GM12872 (cell line): ENCODE measurements around the gene ELMO2.

Experiments
- TF ChIP-seq, protein P1 (sequence below): IDR thresholded peaks from 3 replicates; pipeline ENCODE4 v1.5.1; 2011; ENCODE audit warnings: low read depth, mild to moderate bottlenecking, low read length, moderate library complexity; ENCODE audit not compliant: insufficient read depth

The ELMO2 gene

DNA sequence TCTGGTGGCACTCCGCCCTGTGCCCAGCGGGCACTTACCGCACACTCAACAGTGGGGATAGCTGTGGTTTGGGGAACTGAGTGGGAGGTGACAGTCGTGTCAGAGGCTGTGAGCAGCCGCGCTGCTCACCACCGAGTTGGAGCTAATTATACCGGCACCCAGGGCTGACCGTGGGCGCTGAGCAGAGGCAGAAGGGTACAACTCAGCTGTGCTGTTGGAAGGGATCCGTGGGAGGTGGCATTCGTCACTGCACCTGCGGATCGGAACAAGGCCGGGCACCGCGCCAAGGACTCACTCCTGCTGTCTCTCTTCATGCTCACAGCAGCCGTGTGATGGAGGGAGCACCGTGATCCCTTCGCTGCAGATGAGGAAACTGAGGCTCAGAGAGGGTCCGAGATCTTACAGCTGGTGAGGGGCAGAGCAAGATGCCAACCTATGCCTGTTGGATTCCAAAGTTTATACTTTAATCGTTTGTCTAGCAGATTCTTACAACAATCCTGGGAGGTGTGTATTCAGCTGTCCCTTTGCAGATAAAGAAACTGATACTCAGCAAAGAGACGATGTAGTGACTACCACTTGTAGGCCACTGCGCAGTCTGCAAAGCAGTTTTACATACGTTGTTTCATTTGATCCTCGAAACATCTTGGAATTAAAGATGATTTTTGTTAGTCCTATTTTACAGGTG is 713 bp upstream of the ELMO2 start:
- TF ChIP-seq, protein P1, sequence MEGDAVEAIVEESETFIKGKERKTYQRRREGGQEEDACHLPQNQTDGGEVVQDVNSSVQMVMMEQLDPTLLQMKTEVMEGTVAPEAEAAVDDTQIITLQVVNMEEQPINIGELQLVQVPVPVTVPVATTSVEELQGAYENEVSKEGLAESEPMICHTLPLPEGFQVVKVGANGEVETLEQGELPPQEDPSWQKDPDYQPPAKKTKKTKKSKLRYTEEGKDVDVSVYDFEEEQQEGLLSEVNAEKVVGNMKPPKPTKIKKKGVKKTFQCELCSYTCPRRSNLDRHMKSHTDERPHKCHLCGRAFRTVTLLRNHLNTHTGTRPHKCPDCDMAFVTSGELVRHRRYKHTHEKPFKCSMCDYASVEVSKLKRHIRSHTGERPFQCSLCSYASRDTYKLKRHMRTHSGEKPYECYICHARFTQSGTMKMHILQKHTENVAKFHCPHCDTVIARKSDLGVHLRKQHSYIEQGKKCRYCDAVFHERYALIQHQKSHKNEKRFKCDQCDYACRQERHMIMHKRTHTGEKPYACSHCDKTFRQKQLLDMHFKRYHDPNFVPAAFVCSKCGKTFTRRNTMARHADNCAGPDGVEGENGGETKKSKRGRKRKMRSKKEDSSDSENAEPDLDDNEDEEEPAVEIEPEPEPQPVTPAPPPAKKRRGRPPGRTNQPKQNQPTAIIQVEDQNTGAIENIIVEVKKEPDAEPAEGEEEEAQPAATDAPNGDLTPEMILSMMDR = no peak

DNA sequence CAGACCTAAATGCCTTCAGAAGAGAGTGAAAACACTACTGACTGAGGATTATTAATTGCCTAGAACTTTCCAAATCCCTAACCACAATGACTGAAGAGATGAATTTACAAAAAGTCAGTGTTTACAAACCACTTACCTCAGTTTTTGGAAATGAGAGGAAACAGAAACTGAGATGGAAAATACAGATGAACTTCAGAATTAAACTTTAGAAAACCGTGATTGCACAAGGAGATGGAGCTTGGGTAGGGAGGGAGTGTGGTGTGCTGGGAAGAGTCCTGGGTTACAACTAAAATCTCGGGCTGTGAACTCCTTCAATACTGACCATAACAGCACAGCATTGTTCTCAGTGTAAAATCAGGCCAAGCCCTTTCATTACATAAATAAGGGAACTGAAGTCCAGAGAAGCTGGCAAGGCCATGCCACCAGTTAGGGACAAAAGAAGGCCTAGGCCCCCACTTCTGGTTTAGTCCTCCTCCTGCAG is 4.0 kb downstream of the ELMO2 start:
- TF ChIP-seq, protein P1 = no peak

DNA sequence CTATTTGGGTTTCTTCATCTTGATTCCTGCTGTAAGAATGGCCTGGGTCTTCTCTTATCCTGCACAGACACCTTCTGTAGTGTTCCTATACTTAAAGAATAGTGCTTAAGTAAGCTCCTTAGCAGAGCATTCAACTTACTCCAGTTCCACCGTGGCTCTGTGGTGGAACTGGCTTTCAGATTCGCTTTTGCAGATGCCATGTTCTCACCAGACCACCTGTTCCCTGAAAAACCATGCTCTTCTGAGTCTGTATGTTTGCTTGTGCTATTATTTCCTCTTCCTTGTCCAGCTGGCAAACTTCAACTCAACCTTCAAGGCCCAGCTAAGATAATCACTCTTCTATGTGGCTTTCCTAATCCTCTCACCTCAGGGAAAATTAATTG is 4.9 kb downstream of the ELMO2 start:
- TF ChIP-seq, protein P1 = no peak

DNA sequence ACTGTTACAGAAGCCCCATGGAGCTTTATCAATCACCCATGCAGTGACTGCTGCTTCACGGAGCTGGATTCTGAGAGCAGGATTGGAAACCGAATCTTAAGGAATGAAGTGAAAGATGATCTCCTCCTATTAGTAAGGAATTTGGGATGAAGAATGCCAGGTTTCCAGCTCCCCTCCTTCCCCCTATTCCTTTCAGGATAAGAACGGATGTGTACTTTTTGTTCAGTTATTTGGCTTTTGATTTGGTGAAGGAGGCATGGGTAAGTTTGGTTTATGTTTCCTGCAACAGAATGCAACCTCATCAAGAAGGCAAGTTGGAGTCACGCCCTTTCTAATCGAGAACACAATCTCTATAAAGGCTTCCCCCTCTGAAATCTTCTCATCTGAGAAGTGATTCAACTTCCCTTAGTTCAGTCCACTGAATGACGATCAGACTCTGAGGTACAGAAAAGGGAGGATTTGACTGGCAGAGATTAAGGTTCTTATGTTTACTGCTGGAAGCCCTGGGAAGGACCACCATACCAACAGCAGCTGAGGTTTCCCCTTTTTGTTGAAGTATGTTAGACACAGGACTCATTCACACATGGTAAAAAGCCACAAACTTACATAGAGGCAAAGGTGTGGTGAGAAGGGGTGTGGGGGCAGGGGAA is 5.5 kb downstream of the ELMO2 start:
- TF ChIP-seq, protein P1 = no peak

DNA sequence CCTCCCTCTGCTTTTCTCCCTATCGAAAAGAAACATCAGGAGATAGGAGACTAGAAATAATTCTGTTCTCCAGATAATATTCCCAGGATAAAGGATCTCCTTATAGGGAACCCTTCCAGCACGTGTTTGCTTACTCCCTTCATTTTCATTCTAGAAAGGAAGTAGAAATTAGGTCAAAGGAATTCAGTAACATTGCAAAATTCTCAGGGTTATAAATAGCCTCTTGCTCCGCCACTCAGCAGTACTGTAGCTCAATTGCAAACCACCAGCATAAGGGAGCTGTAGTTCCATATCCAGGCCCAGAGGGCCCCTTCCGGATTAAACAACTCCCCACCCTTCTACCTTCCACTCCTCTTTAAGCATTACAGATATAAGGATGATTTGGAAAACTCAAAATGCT is 6.2 kb downstream of the ELMO2 start:
- TF ChIP-seq, protein P1 = no peak

DNA sequence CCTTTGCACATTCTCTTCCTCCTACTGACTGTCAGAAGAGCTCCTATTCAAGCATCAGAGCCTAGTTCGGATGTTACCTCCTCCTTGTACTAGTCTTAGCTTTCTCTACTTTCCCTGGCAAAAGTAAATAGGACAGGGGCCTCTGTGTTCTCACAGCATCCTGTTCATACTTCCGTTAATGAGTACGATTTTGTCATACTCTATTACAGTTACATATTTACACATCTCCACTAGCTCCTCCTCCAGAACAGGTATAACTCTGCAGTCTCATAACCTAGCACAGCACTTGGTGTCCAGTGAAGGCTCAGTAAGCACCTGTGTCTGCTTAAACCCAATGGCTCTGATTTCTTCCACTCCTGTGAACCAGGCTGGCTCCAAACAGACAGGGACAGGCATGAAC is 7.0 kb downstream of the ELMO2 start:
- TF ChIP-seq, protein P1 = no peak

DNA sequence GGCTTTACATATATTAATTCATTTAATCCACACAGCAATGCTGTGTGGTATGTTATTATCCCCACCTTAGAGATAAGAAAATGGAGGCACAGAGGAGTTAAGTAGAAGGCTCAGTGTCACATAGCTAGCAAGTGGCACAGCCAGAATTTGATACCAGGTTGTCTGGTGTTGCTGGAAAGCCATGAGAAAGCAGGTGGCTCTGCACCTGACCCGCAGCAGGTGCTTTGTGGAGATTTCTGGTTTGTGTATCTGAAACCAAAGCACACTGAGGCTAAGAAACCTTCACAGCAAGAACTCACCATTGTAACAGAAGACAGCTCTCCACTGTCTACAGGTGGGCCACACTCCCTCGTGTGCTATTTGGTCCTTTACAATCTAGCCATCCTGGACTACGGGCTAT is 7.5 kb downstream of the ELMO2 start:
- TF ChIP-seq, protein P1 = no peak
